NAMALWA (cell line): ENCODE data around the gene MMP15.

ENCODE experiments used
- DNase-seq: peaks from one replicate; pipeline ENCODE4 v3.0.0-alpha.2; 2015; ENCODE audit warnings: low spot score

Gene MMP15

DNA sequence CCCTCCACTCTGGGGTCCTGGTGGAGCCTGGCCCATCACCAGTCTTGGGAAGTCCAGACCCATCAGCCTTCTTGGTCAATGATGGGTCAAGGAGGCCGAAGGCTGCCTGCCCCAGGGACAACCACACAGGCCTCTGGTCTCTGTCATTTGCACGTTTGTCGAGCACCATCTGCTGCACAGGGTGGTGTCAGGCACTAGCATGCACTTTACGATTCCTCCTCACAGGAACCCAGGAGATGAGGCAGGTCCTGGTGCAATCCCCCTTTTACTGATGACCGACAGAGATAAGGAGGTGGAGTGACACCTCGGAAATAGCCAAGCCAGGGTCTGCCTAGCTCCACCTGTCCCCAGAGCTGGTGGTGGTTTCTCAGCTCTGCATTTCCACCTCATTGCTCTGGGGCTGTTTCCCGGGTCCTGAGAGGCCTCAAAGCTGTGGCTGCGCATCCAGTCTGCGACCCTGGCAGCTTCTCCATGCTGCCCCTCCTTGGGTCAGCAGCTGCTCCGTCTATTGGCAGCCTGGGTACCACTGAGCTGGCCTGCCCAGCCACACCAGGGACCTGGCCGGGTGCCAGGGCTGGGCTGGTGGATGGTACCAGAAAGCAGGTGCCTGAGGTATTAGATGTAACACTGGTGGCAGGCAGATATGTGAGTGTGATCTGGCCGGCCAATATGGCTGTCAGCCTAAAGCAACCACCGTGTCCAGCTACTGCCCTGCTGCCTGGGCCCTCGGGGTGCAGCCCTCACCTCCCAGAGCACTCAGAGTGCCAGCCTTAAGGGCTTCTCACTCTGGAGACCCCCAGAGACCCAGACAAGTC lies 10.0 kb downstream of the MMP15 start:
- peak; percentile 46 for DNase-seq

DNA sequence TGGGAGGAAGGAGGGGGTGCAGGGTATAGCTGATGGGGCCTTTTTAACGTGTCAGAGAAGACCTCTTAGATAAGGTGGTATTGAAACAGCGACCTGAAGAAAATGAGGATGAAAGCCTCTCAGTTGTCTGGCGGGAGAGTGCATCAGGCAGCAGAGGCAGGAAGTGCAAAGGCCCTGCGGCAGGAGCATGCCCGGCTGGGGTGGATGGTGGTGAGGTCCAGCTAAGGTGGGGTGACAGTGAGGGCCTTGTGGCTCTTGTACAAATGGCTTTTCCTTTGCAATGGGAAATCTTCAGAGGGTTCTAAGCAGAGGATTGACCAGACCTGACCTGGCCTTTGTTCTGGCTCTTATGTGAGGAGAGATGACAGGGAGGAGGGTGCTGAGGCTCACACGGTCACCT lies 11.4 kb downstream of the MMP15 start:
- DNase-seq = no peak

DNA sequence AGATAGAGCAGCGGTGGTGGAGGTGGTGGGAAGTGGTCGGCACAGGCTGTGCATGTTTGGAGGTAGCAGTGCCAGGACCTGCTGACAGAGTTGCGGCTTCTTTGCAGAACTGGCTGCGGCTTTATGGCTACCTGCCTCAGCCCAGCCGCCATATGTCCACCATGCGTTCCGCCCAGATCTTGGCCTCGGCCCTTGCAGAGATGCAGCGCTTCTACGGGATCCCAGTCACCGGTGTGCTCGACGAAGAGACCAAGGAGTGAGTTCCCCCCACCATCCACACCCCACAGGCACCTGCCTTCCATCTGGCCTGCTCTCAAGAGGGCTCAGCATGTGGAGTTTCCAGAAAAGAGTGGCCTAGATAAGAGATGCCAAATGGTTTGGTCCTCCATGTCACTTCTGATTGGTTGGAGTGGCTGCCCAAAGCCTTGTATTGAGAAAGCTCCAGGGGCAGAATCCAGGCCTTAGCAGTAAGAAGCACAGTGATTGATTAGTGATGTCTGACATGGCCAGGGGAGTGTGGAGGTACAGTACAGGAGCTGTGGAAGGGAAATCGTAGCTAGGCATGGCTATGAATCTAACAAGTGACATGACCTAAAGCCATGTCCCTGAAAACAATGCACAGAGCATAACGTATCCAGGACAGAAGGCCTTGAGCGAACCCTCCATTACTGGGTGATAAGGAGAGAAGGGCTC lies 12.0 kb downstream of the MMP15 start:
- DNase-seq = no peak

DNA sequence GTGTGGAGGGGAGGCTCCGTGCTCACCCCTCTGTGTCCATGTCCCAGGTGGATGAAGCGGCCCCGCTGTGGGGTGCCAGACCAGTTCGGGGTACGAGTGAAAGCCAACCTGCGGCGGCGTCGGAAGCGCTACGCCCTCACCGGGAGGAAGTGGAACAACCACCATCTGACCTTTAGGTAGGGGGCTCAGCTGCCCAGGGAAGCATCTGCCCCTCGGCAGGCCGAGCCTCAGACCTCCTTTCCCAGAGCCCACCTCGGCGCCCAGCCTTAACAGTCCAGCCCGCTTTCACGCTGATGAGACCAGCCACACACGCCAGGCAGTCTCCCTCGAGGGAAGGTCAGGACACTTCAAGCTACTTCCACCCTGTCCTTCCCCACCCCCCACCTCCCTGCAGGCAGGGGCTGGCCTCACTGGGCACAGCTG lies 12.7 kb downstream of the MMP15 start:
- no peak for DNase-seq

DNA sequence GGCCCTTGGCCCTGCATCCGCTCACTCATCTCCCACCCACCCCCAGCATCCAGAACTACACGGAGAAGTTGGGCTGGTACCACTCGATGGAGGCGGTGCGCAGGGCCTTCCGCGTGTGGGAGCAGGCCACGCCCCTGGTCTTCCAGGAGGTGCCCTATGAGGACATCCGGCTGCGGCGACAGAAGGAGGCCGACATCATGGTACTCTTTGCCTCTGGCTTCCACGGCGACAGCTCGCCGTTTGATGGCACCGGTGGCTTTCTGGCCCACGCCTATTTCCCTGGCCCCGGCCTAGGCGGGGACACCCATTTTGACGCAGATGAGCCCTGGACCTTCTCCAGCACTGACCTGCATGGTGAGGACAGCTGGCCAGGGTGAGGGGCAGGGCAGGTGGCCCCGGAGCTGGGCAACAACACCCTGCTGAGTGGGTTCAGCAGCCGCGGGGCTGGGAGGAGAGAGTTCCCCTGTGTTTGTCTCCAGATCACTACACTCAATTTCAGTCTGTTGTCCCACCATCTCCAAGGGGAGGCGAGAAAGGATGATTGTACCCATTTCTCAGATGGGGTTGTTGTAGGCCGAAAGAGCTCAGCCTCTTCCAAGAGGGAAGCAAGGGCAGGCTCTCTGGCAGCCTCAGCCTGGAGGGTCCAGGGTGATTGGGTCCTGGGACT lies 14.4 kb downstream of the MMP15 start:
- no peak for DNase-seq

DNA sequence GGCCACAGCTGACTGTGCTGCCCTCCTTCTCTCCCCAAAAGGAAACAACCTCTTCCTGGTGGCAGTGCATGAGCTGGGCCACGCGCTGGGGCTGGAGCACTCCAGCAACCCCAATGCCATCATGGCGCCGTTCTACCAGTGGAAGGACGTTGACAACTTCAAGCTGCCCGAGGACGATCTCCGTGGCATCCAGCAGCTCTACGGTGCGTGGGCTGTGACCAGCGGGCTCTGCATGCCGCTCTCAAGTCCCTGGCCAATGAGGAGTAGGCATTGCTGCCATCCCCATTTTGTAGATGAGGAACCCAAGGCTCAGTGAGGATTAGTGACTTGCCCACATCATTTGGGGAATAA lies 14.9 kb downstream of the MMP15 start:
- no peak for DNase-seq

DNA sequence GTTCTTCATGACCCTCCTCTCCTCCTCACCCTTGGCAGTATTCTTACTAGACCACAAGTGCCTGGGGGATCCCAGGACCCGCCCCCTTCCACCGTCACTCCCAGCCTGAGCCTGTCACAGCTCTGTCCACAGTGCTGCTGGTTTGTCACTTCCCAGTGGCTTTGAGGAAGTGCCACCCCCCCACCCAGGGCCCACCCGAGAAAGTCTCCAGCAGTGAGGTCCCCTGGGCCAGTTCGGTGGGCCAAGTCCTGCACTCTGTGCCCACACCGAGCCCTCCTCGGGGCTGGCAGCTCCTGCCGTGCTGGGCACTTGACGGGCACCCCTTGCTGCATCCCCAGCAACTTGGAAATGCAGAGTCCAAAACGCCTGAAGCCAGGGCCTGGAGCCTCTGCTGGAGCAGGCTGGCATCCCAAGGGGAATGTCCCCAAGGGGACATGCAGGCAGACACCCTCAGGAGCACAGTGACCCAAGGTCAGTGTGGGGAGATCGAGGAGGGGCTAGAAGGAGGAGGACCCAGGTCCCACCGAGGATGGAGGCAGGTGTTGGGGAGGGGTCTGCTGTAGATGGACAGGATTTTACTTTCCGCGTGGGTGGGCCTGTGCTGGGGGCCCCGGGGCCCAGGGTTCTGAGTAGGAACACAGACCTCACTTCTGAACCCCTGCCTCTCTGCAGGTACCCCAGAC lies 15.5 kb downstream of the MMP15 start:
- no peak for DNase-seq

DNA sequence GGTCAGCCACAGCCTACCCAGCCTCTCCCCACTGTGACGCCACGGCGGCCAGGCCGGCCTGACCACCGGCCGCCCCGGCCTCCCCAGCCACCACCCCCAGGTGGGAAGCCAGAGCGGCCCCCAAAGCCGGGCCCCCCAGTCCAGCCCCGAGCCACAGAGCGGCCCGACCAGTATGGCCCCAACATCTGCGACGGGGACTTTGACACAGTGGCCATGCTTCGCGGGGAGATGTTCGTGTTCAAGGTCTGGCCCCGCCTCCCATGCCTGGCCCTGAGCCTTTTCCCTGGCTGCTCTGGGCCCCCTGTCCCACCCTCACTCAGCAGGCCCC lies 16.0 kb downstream of the MMP15 start:
- DNase-seq = no peak

DNA sequence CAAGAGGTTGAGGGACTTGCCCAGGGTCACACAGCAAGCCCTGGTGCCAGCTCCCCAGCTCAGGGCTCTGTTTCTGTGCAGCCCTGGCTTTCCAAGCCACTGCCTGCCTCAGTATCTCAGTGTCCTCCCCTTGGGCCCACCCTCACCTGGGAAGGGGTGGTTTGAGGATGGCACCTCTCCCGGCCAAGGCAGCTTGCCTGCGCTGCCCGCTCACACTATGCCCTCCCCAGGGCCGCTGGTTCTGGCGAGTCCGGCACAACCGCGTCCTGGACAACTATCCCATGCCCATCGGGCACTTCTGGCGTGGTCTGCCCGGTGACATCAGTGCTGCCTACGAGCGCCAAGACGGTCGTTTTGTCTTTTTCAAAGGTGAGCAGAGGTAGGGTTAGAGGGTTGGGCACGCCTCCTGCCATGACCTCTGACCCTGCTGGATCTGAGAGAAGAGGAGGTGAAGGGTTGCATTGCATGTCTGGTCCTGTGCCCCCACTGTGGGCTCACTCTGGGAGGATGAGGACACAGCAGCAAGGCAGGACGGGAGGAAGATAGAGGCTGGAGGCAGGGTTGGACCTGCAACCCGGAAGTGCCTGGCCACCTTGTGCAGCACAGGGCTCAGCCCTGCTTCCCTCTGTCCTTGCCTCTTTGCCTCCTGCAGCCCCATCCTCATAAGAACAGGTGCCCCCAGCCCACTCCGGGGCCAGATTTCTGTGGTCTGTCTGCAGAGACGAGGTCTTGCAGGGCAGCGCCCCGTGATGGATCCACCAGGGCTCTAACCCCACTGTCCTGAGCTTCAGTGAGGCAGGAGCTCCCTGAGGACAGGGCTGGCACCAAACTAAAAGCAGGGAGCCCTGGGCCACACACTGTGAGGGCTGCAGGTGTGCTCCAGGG lies 16.7 kb downstream of the MMP15 start:
- no peak for DNase-seq

DNA sequence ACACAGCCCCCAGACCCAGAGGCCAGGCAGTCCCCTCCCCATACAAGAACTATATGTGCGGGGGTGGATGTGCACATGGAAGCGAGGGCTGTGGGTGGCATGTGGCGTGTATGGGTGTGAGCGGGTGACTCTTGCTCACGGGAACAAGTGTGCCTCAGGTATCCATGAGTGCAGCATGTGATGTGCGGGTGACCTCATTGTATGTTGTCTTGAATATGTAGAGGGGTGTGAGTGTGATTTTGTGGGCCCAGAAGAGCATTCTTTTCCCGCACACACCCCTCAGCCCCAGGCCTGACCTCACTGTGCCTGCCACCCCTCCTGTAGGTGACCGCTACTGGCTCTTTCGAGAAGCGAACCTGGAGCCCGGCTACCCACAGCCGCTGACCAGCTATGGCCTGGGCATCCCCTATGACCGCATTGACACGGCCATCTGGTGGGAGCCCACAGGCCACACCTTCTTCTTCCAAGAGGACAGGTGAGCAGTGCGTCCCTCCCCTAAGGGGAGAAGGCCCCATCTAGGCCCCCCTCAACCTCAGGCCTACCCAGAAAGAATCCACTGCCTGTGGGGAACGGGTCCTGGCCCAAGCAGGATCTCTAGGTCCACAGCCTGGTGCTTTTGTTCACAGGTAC lies 17.4 kb downstream of the MMP15 start:
- no peak for DNase-seq

DNA sequence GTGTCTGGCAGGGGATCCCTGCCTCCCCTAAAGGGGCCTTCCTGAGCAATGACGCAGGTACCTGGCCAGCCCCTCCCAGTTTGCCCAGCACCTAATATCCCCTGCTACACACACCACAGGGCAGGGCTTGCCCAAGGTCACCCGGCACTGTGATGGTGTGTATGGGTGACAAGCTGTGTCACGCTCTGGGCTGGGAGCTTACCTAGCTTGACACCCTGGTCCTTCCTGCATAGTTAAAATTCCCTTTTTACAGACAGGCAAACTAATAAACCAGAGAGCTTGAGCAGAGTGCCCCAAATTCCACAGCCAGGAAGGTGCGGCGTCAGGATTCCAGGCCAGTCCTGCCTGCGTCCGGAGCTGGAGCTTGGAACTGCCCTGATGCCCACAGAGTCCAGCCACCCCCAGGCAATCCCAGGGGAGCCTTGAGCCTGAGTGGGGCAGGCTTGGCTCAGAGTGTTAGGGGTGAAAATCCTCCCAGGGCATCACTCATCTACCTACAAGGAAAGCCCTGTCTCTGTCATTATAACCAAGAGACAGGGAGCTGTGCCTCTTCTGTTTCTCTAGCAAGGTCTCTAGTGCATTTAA lies 18.1 kb downstream of the MMP15 start:
- no peak for DNase-seq

DNA sequence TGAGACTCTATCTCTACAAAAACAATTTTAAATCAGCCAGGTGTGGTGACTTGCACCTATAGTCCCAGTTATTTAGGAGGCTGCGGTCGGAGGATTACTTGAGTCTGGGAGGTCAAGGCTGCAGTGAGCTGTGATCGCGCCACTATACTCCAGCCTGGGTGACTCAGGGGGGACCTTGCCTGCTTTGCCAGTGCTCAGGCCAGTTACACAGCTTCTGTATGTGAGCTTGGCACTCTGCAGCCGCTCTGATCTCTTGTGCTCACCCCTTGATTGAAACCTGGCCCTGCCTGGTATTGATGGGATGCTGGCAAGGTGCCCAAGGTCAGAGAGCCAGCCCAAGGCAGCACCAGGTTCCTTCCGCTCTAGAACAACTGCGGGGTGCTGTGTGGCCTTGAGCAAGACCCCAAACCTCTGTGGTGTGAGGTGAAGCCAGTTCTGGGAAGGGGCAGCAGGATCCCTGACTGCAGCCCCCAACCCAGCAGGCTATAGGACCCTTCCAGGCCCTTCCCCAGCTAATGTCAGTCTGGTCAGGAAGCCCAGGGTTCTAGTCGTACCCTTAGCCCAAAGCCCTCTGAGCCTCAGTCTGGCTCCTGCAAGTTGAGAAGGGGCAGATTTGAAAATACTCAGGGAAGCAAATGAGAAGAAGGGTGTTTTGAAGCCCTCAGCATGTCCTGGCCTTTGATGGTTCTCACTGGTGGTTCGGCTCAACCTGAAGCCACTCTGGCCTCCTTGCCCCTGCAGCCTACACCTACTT lies 18.9 kb downstream of the MMP15 start:
- DNase-seq = no peak

DNA sequence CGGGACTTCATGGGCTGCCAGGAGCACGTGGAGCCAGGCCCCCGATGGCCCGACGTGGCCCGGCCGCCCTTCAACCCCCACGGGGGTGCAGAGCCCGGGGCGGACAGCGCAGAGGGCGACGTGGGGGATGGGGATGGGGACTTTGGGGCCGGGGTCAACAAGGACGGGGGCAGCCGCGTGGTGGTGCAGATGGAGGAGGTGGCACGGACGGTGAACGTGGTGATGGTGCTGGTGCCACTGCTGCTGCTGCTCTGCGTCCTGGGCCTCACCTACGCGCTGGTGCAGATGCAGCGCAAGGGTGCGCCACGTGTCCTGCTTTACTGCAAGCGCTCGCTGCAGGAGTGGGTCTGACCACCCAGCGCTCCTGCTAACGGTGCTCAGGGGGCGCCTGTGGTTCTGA lies 19.5 kb downstream of the MMP15 start:
- DNase-seq = no peak

DNA sequence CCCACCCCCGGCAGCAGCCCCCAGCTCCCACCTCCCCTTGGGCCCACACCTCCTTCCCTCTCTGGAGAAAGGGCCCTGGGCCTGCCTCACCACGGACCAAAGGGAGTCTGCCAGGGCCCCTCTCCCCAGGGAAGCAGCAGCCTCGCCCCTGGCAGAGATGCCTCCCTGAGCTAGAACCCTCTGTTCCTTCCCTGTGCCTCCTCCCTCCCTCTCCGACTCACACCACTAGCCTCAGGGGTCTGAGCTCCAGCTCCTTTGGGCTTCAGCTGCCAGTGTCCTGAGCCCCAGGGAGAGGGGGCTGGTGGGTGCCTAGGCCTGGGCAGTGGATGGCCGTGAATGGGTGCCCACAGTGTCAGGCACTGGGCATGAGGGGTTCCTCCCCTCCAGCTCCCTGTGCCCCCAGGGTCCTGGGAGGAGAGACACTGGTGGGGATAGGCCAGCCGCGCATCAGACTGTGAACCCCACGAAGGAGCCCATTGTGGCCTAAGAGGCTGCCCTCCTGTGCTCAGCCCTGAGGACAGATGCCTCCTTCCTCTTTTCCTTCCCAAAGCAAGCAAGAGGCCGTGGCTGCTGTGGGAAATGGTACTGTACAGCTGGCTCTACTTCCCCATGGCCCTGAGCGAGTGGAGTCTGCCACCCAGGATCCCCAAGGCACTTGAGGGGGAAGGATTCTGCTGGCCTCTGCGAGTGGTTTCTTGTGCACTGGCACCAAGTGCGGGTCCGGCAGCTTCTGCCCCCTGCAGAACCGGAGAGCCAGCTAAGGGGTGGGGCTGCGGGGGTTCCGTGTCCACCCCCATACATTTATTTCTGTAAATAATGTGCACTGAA lies 20.7 kb downstream of the MMP15 start:
- no peak for DNase-seq

DNA sequence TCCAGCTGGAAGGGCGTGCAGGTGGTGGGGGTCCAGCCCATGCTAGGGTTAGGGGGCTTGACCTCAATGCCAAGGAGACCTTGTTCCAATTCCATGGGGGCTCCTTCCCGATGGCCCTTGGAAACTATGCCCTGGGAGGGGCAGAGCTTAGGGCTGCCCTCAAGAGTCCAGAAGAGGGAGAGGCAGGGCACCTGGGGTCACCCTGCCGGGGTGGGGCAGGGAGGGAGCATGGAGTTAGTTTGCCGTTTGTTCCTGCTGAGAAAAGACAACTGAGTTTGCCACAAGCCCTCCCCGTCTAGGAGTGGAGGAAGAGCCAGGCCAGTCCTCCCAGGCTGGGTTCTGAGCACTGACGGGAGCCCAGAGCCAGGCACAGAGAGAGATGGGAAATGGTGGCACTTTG lies 21.4 kb downstream of the MMP15 start:
- DNase-seq = no peak

DNA sequence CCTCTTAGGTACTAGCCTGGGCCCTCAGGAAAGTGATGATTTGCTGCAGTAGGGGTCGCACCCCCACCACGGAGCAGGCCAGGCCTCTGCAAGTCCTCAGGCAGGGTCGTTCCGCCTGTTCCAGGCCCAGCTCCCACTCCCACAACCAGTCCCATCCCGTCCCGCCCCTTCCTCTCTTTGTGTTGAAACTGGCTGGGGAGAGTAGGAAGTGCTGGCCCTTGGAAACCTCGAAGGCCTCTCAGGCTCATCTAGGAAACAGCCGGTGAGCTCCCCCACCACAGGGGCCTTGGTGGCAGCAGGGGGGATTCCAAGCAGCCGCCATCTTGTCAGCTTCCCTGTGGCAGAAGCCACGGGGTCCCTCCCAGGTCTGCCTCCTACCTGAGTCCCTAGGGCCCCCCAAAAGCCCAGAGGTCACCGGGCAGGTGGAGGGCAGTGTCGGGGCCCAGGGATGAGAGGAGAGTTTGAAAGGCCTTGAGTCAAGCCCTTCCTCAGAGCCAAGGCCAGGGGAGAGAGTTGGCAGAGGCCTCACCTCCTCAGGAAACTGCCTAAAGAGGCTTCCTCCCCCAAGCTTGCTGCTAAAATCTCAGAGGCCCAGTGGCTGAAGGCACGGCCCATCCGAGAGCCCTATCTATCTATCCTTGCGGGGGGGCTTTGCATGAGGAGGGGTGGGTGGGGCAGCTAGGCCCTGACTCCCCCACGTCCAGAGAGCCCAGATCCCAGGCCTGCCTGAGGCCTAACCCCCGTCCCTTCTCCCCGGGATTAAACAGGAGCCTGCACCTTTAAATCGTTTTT lies 22.2 kb downstream of the MMP15 start:
- DNase-seq = no peak

DNA sequence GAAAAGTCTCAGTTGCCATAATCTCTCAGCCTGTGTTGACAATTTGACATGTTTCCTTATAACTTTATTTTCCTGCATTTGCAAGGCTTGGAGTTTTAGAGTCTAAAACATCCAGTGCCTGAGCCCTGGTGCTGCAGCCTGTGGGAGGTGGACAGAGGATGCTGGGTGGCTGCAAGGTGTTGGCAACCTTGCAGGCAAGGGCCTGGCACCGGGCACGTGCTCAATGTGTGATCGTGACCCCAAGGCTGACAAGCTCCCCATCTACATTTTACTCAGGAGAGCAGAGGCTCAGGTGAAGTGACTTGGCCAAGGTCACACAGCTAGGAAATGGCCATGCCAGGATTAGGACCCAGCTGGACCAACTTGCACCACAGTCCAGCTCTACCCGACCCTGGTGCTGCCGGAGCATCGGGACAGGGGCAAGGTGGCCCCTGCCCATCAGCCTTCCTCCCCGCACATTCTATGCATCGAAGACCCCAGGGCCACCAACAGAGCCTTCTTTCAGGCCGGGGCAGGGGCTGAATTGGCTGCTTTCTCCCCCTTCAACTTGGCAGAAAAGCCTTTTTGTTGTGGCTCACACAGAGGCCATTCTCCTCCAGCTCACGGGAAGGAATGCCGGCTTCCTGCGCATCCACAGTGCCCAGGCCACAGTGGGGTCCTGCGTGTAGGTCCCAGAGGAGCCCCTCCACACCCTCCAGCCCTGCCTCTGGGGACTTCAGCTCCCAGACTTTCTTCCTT lies 23.1 kb downstream of the MMP15 start:
- DNase-seq = no peak
